LNCAP (cell line): Measurements from ENCODE around the gene CCDC148.

Experiments used
- TF ChIP-seq, protein P1 (sequence below): fragments of 450-650 bp; IDR thresholded peaks from 2 replicates; pipeline ENCODE4 v1.5.1; 2017; ENCODE audit warnings: mild to moderate bottlenecking

Gene CCDC148

DNA sequence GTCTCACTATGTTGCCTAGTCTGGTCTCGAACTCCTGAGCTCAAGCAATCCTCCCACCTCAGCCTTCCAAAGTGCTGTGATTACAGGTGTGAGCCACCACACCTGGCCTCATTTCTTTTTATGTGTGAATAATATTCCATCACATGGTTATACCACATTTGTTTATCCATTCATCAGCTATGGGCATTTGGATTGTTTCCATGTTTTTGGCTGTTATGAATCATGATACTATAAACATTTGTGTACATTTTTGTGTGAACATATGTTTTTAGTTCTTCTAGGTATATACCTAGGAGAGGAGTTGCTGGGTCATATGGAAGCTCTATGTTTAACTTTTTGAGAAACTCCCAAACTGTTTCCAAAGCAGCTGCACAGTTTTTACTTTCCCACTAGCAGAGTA, 24.6 kb upstream of the CCDC148 start:
- TF ChIP-seq, protein P1, sequence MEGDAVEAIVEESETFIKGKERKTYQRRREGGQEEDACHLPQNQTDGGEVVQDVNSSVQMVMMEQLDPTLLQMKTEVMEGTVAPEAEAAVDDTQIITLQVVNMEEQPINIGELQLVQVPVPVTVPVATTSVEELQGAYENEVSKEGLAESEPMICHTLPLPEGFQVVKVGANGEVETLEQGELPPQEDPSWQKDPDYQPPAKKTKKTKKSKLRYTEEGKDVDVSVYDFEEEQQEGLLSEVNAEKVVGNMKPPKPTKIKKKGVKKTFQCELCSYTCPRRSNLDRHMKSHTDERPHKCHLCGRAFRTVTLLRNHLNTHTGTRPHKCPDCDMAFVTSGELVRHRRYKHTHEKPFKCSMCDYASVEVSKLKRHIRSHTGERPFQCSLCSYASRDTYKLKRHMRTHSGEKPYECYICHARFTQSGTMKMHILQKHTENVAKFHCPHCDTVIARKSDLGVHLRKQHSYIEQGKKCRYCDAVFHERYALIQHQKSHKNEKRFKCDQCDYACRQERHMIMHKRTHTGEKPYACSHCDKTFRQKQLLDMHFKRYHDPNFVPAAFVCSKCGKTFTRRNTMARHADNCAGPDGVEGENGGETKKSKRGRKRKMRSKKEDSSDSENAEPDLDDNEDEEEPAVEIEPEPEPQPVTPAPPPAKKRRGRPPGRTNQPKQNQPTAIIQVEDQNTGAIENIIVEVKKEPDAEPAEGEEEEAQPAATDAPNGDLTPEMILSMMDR = no peak

DNA sequence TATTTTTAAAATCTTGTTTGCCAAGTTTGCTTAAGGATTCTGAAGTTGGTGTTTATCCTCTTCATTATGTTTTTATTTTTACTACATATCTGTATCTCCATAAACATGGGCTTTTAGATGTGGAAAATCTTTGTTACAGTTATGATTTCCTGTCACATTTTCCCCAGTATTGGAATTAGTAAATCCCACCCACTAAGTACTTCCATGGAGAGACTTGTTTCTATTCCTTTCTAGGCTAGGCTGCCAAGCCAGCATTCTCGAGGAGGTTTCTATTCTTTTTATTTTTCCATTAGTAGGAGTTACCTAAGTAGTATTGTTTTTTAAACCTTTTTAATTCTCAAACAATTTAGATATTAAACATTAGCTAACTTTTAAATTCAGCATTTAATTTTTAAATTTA, 22.3 kb upstream of the CCDC148 start:
- TF ChIP-seq, protein P1 = no peak

DNA sequence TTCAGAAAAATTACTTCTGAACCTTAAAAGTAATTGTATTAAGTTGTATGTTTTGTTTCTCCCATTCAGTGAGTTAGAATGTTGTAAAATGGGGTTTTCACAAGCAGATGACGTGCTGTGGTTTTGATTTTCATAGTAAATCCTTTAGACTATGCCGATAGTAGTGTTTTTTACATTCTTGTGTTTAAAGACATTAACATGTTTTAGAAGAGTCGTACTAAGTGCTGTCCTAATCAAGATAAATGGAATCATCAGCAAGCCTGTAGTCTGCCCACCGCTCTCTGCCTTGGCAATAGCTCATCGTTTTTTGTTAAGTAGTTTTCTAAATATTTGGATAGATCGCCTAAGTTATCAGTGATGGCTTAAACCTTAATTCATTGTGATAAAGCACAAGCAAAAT, 21.7 kb upstream of the CCDC148 start:
- TF ChIP-seq, protein P1 = no peak

DNA sequence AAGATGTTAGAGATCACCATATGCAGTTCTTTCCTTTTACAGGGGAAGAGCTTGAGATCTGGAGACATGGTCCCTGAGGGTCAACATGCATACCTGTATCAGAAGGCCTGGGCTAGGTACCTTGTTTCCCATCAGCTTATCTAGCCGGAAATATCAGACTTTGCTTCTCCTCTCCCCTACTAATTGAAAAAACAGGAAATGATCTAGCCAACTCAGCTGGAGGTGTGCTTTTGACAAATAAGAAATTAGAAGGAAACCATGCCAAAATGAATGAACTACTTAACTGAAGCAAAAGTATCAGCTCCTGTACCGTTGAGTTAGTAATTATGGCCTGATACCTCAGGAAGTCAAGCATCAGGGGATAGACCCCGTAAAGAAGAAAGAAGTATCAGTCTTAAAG, 20.6 kb upstream of the CCDC148 start:
- TF ChIP-seq, protein P1 = no peak

DNA sequence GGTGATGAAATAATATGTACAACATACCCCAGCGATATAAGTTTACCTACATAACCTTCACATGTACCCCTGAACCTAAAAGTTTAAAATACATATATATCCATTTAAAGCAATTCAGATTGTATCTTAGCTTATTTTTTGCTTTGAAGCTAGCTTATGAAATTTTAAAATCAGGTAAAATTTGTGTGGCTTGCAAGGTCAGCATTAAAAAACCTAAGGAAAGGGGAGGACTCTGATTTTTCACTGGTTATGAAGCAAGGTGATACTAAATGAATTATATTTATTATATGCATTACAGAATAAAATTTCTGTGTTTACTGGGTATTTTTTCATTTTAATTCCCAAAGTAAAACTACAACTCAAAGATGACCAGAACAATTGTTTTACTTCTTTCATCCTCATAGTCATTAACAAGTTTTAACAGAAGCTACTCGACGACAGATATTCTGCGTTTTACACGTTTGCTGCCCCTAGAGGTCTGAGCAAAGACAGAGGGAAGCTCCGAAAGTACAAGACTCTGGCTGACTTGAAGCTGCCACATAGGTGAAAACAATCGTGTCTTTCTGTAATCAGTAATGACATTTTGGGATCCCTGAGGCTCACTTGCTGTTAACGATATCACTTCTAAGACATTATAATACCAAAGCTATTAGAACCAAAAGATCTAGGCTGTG, 17.3 kb upstream of the CCDC148 start:
- TF ChIP-seq, protein P1 = no peak

DNA sequence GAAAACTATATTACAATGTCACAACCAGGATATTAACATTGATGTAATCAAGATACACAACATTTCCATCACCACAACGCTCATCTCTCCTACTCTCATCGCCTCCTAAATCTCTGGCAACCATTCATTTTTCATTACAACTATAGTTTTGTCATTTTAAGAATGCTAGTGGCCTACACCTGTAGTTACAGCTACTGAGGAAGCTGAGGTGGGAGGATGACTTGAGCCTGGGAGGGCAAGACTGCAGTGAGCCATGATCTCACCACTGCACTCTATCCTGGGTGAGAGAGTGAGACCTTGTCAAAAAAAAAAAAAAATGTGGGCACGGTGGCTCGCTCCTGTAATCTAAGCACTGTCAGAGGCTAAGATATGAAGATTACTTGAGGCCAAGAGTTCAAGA, 10.7 kb upstream of the CCDC148 start:
- TF ChIP-seq, protein P1 = no peak

DNA sequence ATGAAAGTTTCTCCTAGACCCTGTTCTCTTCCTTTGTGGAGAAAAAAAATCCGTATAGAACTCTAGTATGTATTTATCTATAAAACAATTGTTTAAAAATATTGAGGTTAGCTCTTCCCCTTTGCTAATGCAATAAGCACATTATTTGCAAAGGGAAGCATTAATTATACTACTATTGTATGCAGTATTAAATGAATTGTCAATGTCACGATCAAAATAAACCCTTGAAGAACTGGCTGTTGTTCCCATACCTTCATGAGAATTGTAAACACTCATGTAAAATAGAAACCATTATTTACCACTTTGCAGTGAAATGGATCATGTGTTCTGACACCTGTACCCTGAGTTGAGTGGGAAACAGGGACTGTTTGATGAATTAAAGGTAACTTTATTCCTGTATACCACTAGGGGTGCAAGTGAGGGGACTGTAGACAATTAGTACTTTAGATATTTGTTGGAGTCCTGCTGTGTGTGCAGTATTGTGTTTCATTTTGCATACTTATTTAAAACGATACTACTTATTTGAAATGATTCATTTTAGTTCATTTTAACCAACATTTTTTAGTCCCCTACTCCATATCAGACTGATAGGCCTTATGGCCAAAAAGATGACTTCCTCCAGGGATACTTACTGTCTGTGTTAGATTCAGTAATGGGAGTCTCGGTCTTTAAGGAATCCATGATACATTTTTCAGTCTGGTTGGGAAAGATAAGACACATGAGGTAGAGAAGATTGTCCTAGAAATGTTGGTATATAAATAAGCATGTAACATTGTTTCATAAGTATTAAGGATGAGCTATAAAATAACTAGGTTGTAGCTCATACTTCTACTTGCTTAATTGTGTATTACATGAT, 8.1 kb upstream of the CCDC148 start:
- TF ChIP-seq, protein P1 = peak; percentile 43
